HEK293 (cell line): ENCODE results near the gene PITPNM2.

Experiments
- SCRT2 ChIP-seq: fragments of 450-650 bp; formaldehyde crosslinking; IDR thresholded peaks from 2 replicates; pipeline ENCODE4 v1.5.1; 2016; ENCODE audit warnings: missing biosample characterization, missing genetic modification characterization
- ZBTB20 ChIP-seq: fragments of 450-650 bp; formaldehyde crosslinking; IDR thresholded peaks from 2 replicates; pipeline ENCODE4 v1.5.1; 2016; ENCODE audit warnings: missing biosample characterization, missing genetic modification characterization
- ZNF16 ChIP-seq: fragments of 450-650 bp; formaldehyde crosslinking; IDR thresholded peaks from 2 replicates; pipeline ENCODE4 v1.5.1; 2016; ENCODE audit warnings: low read depth, missing biosample characterization, missing genetic modification characterization
- ZNF239 ChIP-seq: fragments of 450-650 bp; formaldehyde crosslinking; IDR thresholded peaks from 2 replicates; pipeline ENCODE4 v1.5.1; 2016; ENCODE audit warnings: missing biosample characterization, missing genetic modification characterization
- ZNF830 ChIP-seq: fragments of 450-650 bp; IDR thresholded peaks from 2 replicates; pipeline ENCODE4 v1.5.0; 2018; ENCODE audit warnings: missing biosample characterization, missing genetic modification characterization, low read depth, mild to moderate bottlenecking, moderate library complexity
- TF ChIP-seq, protein P1 (sequence below): fragments of 450-650 bp; formaldehyde crosslinking; IDR thresholded peaks from 2 replicates; pipeline ENCODE4 v1.5.1; 2016; ENCODE audit warnings: missing biosample characterization, missing genetic modification characterization, low read depth
- TF ChIP-seq, protein P2 (sequence below): fragments of 450-650 bp; formaldehyde crosslinking; IDR thresholded peaks from 2 replicates; pipeline ENCODE4 v1.5.1; 2016; ENCODE audit warnings: missing biosample characterization, missing genetic modification characterization
- TF ChIP-seq, protein P3 (sequence below): fragments of 450-650 bp; formaldehyde crosslinking; IDR thresholded peaks from 2 replicates; pipeline ENCODE4 v1.5.1; 2016; ENCODE audit warnings: missing biosample characterization, missing genetic modification characterization
- TF ChIP-seq, protein P4 (sequence below): fragments of 450-650 bp; formaldehyde crosslinking; IDR thresholded peaks from 2 replicates; pipeline ENCODE4 v1.5.1; 2016; ENCODE audit warnings: missing biosample characterization, missing genetic modification characterization
- TF ChIP-seq, protein P5 (sequence below): fragments of 450-650 bp; formaldehyde crosslinking; IDR thresholded peaks from 2 replicates; pipeline ENCODE4 v1.5.1; 2016; ENCODE audit warnings: missing biosample characterization, missing genetic modification characterization
- TF ChIP-seq, protein P6 (sequence below): fragments of 450-650 bp; IDR thresholded peaks from 2 replicates; pipeline ENCODE4 v1.5.1; 2018; ENCODE audit warnings: missing biosample characterization, missing genetic modification characterization

DNA sequence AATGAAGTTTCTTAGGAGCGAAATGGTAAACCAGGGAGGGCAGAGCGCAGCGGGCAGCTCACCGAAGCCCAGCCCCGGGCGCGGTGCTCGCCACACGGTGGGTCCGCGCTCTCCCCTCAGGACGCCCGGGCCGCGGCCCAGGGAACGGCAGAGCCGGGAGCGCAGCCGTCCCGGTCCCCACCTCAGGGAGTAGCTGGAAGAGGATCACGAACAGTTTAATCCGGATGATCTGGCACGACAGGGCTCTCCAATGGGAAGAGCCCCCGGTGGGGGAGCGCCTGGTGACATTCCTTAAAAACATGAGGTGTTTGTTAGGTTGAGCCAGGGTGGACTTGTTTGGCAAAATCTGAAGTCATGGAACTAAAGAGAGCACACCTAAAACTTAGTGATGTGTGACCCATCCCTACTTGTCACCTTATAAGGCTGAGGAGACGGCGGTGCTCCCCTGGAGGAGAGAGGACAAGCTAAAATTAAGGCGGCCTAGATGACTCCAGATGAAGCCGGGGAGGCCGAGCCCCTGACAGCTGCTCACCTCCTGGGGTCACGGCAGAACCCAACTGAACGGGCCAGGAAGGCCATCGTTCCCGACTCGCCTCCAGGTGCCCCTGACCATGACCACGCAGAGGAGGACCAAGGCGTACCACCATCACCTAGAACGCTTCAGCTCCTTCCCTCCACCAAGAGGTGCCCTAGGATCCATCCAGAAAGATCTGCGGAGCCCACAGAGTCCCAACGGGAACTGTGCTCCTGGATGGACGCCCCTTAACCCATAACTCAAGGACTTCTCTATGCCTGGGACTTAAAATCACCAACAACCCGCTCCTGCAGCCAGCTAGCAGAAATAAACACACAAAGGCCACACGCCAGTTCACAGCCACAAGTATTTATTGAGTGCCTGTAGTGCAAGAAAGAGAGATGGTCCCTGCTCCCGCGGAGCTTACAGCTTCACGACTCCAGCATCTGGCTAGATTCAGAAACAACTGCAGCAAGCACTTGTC lies 866 bp upstream of the PITPNM2 start:
- TF ChIP-seq, protein P1, sequence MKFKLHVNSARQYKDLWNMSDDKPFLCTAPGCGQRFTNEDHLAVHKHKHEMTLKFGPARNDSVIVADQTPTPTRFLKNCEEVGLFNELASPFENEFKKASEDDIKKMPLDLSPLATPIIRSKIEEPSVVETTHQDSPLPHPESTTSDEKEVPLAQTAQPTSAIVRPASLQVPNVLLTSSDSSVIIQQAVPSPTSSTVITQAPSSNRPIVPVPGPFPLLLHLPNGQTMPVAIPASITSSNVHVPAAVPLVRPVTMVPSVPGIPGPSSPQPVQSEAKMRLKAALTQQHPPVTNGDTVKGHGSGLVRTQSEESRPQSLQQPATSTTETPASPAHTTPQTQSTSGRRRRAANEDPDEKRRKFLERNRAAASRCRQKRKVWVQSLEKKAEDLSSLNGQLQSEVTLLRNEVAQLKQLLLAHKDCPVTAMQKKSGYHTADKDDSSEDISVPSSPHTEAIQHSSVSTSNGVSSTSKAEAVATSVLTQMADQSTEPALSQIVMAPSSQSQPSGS (tag by site-specific recombination) = no peak
- TF ChIP-seq, protein P2, sequence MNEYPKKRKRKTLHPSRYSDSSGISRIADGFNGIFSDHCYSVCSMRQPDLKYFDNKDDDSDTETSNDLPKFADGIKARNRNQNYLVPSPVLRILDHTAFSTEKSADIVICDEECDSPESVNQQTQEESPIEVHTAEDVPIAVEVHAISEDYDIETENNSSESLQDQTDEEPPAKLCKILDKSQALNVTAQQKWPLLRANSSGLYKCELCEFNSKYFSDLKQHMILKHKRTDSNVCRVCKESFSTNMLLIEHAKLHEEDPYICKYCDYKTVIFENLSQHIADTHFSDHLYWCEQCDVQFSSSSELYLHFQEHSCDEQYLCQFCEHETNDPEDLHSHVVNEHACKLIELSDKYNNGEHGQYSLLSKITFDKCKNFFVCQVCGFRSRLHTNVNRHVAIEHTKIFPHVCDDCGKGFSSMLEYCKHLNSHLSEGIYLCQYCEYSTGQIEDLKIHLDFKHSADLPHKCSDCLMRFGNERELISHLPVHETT (tag by site-specific recombination) = no peak
- TF ChIP-seq ZBTB20 (tag by site-specific recombination) (peak; percentile 94), ZNF830 (tag by site-specific recombination) (no peak), SCRT2 (tag by site-specific recombination) (no peak), ZNF239 (tag by site-specific recombination) (no peak), ZNF16 (no peak)
- TF ChIP-seq, protein P3, sequence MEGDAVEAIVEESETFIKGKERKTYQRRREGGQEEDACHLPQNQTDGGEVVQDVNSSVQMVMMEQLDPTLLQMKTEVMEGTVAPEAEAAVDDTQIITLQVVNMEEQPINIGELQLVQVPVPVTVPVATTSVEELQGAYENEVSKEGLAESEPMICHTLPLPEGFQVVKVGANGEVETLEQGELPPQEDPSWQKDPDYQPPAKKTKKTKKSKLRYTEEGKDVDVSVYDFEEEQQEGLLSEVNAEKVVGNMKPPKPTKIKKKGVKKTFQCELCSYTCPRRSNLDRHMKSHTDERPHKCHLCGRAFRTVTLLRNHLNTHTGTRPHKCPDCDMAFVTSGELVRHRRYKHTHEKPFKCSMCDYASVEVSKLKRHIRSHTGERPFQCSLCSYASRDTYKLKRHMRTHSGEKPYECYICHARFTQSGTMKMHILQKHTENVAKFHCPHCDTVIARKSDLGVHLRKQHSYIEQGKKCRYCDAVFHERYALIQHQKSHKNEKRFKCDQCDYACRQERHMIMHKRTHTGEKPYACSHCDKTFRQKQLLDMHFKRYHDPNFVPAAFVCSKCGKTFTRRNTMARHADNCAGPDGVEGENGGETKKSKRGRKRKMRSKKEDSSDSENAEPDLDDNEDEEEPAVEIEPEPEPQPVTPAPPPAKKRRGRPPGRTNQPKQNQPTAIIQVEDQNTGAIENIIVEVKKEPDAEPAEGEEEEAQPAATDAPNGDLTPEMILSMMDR (tag by site-specific recombination) = no peak
- TF ChIP-seq, protein P4, sequence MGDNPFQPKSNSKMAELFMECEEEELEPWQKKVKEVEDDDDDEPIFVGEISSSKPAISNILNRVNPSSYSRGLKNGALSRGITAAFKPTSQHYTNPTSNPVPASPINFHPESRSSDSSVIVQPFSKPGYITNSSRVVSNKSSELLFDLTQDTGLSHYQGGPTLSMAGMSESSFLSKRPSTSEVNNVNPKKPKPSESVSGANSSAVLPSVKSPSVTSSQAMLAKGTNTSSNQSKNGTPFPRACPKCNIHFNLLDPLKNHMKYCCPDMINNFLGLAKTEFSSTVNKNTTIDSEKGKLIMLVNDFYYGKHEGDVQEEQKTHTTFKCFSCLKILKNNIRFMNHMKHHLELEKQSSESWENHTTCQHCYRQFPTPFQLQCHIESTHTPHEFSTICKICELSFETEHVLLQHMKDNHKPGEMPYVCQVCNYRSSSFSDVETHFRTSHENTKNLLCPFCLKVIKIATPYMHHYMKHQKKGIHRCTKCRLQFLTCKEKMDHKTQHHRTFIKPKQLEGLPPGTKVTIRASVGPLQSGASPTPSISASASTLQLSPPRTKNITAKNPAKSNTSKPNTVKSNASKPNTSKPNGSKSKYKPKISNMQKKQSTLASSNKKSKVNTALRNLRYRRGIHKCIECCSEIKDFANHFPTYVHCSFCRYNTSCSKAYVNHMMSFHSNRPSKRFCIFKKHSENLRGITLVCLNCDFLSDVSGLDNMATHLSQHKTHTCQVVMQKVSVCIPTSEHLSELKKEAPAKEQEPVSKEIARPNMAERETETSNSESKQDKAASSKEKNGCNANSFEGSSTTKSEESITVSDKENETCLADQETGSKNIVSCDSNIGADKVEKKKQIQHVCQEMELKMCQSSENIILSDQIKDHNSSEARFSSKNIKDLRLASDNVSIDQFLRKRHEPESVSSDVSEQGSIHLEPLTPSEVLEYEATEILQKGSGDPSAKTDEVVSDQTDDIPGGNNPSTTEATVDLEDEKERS = no peak
- TF ChIP-seq, protein P5, sequence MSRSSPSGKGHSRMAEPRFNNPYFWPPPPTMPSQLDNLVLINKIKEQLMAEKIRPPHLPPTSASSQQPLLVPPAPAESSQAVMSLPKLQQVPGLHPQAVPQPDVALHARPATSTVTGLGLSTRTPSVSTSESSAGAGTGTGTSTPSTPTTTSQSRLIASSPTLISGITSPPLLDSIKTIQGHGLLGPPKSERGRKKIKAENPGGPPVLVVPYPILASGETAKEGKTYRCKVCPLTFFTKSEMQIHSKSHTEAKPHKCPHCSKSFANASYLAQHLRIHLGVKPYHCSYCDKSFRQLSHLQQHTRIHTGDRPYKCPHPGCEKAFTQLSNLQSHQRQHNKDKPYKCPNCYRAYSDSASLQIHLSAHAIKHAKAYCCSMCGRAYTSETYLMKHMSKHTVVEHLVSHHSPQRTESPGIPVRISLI = no peak
- TF ChIP-seq, protein P6, sequence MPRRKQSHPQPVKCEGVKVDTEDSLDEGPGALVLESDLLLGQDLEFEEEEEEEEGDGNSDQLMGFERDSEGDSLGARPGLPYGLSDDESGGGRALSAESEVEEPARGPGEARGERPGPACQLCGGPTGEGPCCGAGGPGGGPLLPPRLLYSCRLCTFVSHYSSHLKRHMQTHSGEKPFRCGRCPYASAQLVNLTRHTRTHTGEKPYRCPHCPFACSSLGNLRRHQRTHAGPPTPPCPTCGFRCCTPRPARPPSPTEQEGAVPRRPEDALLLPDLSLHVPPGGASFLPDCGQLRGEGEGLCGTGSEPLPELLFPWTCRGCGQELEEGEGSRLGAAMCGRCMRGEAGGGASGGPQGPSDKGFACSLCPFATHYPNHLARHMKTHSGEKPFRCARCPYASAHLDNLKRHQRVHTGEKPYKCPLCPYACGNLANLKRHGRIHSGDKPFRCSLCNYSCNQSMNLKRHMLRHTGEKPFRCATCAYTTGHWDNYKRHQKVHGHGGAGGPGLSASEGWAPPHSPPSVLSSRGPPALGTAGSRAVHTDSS = no peak
